GM12892 (cell line): ENCODE data around the gene IGSF21.

ENCODE experiments used
- DNase-seq: peaks from one replicate; pipeline ENCODE4 v3.0.0; 2011; ENCODE audit not compliant: insufficient read length
- FAIRE-seq: peaks from 2 replicates; lab custom pipeline; 2011; peaks lifted over from hg19 to GRCh38; lab: Jason Lieb, UNC
- POLR2A ChIP-seq: IDR thresholded peaks from 2 replicates; pipeline ENCODE4 v1.6.1; 2011; ENCODE audit warnings: low read depth, low read length, control low read depth
- POLR2AphosphoS5 ChIP-seq: IDR thresholded peaks from 2 replicates; pipeline ENCODE4 v1.6.1; 2011; ENCODE audit warnings: low read depth, low read length, control low read depth
- TAF1 ChIP-seq: IDR thresholded peaks from 2 replicates; pipeline ENCODE4 v1.6.1; 2011; ENCODE audit warnings: low read depth, mild to moderate bottlenecking, control low read depth, low read length, borderline replicate concordance

IGSF21 gene

GRCh38 chr1:18243503-18244175, 136.0 kb downstream of the IGSF21 start:
- DNase-seq: no peak
- FAIRE-seq: no peak
- TF ChIP-seq POLR2A (no peak), POLR2AphosphoS5 (no peak), TAF1 (no peak)

DNA sequence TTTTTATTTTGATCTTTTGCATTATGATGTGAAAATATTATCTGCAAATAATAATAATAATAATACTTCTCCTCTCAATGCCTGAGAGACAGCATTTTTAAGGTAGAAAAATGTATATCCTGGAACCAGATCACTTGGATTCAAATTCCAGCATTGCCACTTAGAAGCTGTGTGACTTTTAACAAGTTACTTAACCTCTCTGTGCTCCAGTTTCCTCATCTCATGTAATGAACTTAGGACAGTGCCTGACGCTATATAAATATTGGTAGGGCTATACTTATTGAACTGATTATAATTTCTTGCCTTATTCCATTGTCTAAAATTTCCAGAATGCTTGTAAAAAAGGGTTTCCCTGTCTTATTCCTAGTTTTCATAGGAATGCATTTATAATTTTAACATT, 137.2 kb downstream of the IGSF21 start:
- FAIRE-seq: no peak
- DNase-seq: no peak
- TF ChIP-seq POLR2A (no peak), TAF1 (no peak), POLR2AphosphoS5 (no peak)

DNA sequence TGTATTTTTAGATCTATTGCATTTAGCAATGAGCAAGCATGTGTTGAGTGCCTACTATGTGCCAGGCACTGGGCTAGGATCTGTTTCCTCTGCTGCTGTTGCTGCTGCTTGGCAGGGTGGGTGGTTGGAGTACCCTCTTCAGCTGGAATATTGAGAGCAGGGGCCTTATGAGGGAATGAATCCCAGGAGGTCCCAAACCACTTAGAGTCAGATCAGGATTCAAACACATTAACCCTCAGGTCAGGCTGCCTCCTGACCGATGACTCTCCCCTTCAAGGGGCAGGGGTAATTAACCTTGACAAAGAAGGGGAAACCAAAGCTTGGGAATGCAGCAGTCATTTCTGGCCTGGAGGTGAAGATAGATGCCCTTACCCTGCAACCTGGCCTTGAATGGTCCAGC, 138.0 kb downstream of the IGSF21 start:
- FAIRE-seq (no peak), DNase-seq (no peak)
- no peak for TF ChIP-seq TAF1
- TF ChIP-seq POLR2AphosphoS5: no peak
- no peak for TF ChIP-seq POLR2A

GRCh38 chr1:18246543-18246942, 138.9 kb downstream of the IGSF21 start:
- TF ChIP-seq POLR2A (no peak), POLR2AphosphoS5 (no peak)
- no peak for FAIRE-seq
- DNase-seq: no peak

DNA sequence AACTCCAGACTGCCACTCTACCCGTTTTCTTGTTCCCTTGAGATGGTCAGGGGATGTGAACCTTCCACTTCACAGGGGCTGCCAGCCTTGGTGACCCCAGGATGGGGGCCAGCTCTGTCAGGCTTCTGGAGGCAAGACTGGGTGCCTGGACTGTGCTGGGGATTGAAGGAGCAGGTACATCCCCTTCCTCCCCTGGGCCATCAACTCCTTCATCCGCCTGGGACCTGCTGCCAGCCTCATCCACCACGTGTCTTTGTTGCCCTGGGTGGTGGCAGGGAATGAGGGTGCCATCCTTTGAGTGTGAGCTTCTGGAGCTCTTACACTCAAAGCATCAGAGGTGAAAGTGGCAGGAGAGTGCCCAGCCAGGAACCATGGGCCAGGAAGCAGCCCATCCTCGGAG, 139.6 kb downstream of the IGSF21 start:
- FAIRE-seq: no peak
- TF ChIP-seq POLR2AphosphoS5 (no peak), POLR2A (no peak), TAF1 (no peak)

GRCh38 chr1:18249631-18250030, 142.0 kb downstream of the IGSF21 start:
- TF ChIP-seq TAF1 (no peak), POLR2A (no peak), POLR2AphosphoS5 (no peak)
- DNase-seq: no peak
- no peak for FAIRE-seq

More for the DNA sequence above, 139.6 kb downstream of the IGSF21 start:
- no peak for DNase-seq

- TF ChIP-seq TAF1 (no peak), POLR2AphosphoS5 (no peak), POLR2A (no peak)
- FAIRE-seq: no peak
These were observed 145.5 kb downstream of the IGSF21 start for GRCh38 chr1:18253093-18253492.

GRCh38 chr1:18256282-18257235, 149.0 kb downstream of the IGSF21 start:
- DNase-seq: peak; percentile 32
- TF ChIP-seq POLR2A (no peak), POLR2AphosphoS5 (no peak), TAF1 (no peak)
- no peak for FAIRE-seq

More at GRCh38 chr1:18253093-18253492, 145.5 kb downstream of the IGSF21 start:
- DNase-seq: no peak

GRCh38 chr1:18257778-18258177, 150.2 kb downstream of the IGSF21 start:
- DNase-seq: no peak
- FAIRE-seq: no peak
- TF ChIP-seq POLR2AphosphoS5 (no peak), TAF1 (no peak), POLR2A (no peak)

DNA sequence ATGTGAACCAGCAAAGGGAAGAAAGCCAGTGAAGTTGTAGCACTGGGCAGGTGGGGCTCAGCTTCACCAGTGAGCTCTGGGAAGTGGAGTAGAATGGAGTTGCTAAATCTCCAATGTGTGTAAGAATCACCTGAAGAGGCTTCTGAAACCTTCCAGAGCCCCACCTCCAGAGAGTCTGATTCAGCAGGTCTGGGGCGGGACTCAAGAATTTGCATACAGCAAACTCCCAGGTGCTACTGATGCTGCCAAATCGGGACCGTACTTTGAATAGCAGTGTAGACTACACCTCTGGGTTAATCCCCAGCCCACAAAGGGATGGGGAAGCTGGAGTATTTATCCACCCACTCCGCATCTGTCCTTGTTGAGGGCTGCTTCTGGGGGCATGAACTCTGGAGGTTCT, 154.3 kb downstream of the IGSF21 start:
- DNase-seq (no peak), FAIRE-seq (no peak)
- TF ChIP-seq TAF1: no peak
- no peak for TF ChIP-seq POLR2A
- TF ChIP-seq POLR2AphosphoS5: no peak

- FAIRE-seq (no peak), DNase-seq (no peak)
These were observed 155.1 kb downstream of the IGSF21 start for GRCh38 chr1:18262726-18263125.

GRCh38 chr1:18263547-18264120, 156.0 kb downstream of the IGSF21 start:
- FAIRE-seq (no peak), DNase-seq (no peak)
- TF ChIP-seq POLR2AphosphoS5 (no peak), POLR2A (no peak), TAF1 (no peak)

More at GRCh38 chr1:18262726-18263125, 155.1 kb downstream of the IGSF21 start:
- TF ChIP-seq POLR2A: no peak
- no peak for TF ChIP-seq POLR2AphosphoS5
